ENCODE results near the gene F11R.

DNA sequence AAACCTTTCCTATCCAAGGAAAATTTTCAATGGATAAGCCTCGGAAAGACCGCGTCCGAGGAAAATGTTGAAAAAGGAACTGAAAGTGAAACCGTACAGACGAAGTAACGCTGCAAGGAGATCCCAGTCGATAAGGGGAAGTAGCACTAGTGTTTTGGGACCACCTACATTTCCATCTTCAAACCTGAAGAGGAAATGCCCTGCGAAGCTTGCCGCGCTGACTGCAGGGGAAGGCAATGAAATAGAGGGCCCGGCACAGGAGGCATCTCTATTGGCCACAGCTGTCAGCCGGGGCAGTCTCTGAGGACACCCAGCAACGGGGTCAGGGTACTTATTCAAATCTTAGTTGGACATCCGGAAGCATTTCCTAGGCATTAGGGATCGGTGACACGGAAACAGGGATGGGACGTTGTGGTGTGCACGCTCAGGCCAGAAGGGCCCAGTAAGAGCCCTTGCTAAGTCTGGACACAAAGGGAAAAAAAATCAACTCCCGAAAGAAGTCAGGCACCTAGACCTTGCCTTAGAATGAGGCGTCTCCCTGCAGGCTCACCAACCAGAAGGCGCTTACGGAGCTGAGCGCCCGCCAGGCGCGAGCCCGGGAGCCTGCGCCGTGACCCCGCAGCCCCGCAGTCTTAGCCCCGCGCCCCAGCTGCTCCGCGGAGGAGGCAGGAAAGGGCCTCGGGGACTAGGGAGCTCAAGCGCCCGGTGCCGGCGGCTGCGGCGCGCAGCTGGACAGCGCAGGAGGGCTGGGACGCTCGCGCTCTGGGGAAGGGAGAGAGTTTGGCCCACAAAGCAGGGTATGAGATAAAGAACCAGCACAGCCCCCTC is 24.2 kb upstream of the F11R start:
- peak; percentile 62; the same call in 1 of the 2 replicates for TF ChIP-seq POLR2AphosphoS5 (IDR thresholded peaks at IDR 0.05; ENCODE audit: low read depth, low read length)
- TF ChIP-seq NPAS2 (CRISPR knock-in tag; IDR thresholded peaks at IDR 0.05; ENCODE audit: borderline replicate concordance), result no peak
- TF ChIP-seq SMAD3 (CRISPR knock-in tag; IDR thresholded peaks at IDR 0.05), result no peak
- TF ChIP-seq, protein P1, sequence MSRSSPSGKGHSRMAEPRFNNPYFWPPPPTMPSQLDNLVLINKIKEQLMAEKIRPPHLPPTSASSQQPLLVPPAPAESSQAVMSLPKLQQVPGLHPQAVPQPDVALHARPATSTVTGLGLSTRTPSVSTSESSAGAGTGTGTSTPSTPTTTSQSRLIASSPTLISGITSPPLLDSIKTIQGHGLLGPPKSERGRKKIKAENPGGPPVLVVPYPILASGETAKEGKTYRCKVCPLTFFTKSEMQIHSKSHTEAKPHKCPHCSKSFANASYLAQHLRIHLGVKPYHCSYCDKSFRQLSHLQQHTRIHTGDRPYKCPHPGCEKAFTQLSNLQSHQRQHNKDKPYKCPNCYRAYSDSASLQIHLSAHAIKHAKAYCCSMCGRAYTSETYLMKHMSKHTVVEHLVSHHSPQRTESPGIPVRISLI (CRISPR knock-in tag; IDR thresholded peaks at IDR 0.05; ENCODE audit: borderline replicate concordance), result no peak
- TF ChIP-seq, protein P2, sequence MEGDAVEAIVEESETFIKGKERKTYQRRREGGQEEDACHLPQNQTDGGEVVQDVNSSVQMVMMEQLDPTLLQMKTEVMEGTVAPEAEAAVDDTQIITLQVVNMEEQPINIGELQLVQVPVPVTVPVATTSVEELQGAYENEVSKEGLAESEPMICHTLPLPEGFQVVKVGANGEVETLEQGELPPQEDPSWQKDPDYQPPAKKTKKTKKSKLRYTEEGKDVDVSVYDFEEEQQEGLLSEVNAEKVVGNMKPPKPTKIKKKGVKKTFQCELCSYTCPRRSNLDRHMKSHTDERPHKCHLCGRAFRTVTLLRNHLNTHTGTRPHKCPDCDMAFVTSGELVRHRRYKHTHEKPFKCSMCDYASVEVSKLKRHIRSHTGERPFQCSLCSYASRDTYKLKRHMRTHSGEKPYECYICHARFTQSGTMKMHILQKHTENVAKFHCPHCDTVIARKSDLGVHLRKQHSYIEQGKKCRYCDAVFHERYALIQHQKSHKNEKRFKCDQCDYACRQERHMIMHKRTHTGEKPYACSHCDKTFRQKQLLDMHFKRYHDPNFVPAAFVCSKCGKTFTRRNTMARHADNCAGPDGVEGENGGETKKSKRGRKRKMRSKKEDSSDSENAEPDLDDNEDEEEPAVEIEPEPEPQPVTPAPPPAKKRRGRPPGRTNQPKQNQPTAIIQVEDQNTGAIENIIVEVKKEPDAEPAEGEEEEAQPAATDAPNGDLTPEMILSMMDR (CRISPR knock-in tag; IDR thresholded peaks at IDR 0.05), result no peak
- TF ChIP-seq, protein P3, sequence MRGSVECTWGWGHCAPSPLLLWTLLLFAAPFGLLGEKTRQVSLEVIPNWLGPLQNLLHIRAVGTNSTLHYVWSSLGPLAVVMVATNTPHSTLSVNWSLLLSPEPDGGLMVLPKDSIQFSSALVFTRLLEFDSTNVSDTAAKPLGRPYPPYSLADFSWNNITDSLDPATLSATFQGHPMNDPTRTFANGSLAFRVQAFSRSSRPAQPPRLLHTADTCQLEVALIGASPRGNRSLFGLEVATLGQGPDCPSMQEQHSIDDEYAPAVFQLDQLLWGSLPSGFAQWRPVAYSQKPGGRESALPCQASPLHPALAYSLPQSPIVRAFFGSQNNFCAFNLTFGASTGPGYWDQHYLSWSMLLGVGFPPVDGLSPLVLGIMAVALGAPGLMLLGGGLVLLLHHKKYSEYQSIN (CRISPR knock-in tag; IDR thresholded peaks at IDR 0.05; ENCODE audit: borderline replicate concordance), result no peak
- TF ChIP-seq, protein P4, sequence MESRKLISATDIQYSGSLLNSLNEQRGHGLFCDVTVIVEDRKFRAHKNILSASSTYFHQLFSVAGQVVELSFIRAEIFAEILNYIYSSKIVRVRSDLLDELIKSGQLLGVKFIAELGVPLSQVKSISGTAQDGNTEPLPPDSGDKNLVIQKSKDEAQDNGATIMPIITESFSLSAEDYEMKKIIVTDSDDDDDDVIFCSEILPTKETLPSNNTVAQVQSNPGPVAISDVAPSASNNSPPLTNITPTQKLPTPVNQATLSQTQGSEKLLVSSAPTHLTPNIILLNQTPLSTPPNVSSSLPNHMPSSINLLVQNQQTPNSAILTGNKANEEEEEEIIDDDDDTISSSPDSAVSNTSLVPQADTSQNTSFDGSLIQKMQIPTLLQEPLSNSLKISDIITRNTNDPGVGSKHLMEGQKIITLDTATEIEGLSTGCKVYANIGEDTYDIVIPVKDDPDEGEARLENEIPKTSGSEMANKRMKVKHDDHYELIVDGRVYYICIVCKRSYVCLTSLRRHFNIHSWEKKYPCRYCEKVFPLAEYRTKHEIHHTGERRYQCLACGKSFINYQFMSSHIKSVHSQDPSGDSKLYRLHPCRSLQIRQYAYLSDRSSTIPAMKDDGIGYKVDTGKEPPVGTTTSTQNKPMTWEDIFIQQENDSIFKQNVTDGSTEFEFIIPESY (CRISPR knock-in tag; IDR thresholded peaks at IDR 0.05), result no peak
- no peak for TF ChIP-seq CENPT (CRISPR knock-in tag; IDR thresholded peaks at IDR 0.05; ENCODE audit: low read depth)
- no peak for TF ChIP-seq ESRRA (CRISPR knock-in tag; IDR thresholded peaks at IDR 0.05; ENCODE audit: low read depth)
- TF ChIP-seq RXRA (CRISPR knock-in tag; IDR thresholded peaks at IDR 0.05), result 0 out of 2 replicates have a peak, but pooled peaks have one; percentile 18

All from HepG2 (cell line).